K562 (cell line): ENCODE measurements around the gene KCNA10. TPM values are rescaled to one million over a fixed set of nuclear protein-coding genes. Genes with fewer than 3 reads are reported as not detected.

Experiments
- ATAC-seq: fragments of 200-7000 bp; cut with Tn5 transposase; 3 replicates; pipeline ENCODE4 v1.9.1; 2020; ENCODE audit warnings: moderate library complexity
- BruUV-seq: library from RNA; stranded (reverse); fragments of 400-500 nt; replicated peaks from 2 replicates; lab custom pipeline; 2021; lab: Mats Ljungman, UMichigan
- CTCF ChIA-PET: fragments of 300-600 bp; formaldehyde crosslinking; extraction: SDS; loops from one replicate; lab custom pipeline; 2021; ENCODE audit warnings: low intra/inter-chr PET ratio; lab: Yijun Ruan, JAX
- POLR2A ChIA-PET: fragments of 300-600, 350-650 bp; sonication (Branson Sonifier 250); formaldehyde crosslinking; extraction: SDS; loops from one replicate; lab custom pipeline; 2021; ENCODE audit warnings: antibody characterized with exemption, inconsistent platforms; lab: Yijun Ruan, JAX
- DNase-seq, 4 experiments: peaks; one replicate each; pipeline versions ENCODE4 v3.0.0 to v3.0.0-alpha.2; 2011 to 2018; ENCODE audit warnings: low spot score in 3 of 4, mixed read lengths in 3 of 4; ENCODE audit errors: extremely low read depth in 1 of 4
- FAIRE-seq: peaks from 2 replicates; lab custom pipeline; 2011; peaks lifted over from hg19 to GRCh38; lab: Jason Lieb, UNC
- H2AFZ ChIP-seq: 2 replicates; pipeline ENCODE4 v1.6.0; 2011; ENCODE audit warnings: low read depth, low read length, control low read depth, inconsistent platforms
- H3K27ac ChIP-seq: fragments of 200-600 bp; 3 replicates; pipeline ENCODE4 v1.8.0; 2011; ENCODE audit warnings: low read depth, mild to moderate bottlenecking, control low read depth, inconsistent platforms, low read length, moderate library complexity, mixed read lengths; ENCODE audit errors: extremely low read depth
- H3K27me3 ChIP-seq, 2 experiments: fragments of 300-600 bp in 1 of 2; 2 replicates in 1 of 2; 3 replicates in 1 of 2; pipeline versions ENCODE4 v1.6.0 to v1.8.0; 2011; ENCODE audit warnings: inconsistent platforms in 2 of 2, low read length in 2 of 2, mild to moderate bottlenecking in 1 of 2, mixed read lengths in 1 of 2, moderate library complexity in 1 of 2; ENCODE audit not compliant: control insufficient read depth in 2 of 2, insufficient read depth in 2 of 2
- H3K36me3 ChIP-seq: fragments of 300-600 bp; 3 replicates; pipeline ENCODE4 v1.8.0; 2011; ENCODE audit warnings: mild to moderate bottlenecking, low read length, inconsistent platforms; ENCODE audit not compliant: control insufficient read depth, insufficient read depth
- H3K4me1 ChIP-seq, 2 experiments: fragments of 200-600 bp in 1 of 2; replicated peaks in 1 of 2; 2 replicates in 1 of 2; 3 replicates in 1 of 2; pipeline versions ENCODE4 v1.5.1 to v1.8.0; 2011; ENCODE audit warnings: inconsistent platforms in 2 of 2, low read length in 2 of 2, mild to moderate bottlenecking in 1 of 2, mixed read lengths in 1 of 2, moderate library complexity in 1 of 2; ENCODE audit not compliant: control insufficient read depth in 2 of 2, insufficient read depth in 2 of 2
- H3K4me2 ChIP-seq: 2 replicates; pipeline ENCODE4 v1.6.1; 2011; ENCODE audit warnings: low read length, control low read depth, inconsistent platforms, mixed read lengths; ENCODE audit not compliant: insufficient read depth
- H3K4me3 ChIP-seq: fragments of 200-600 bp; sonication (generic), shearing (Covaris generic); 2 replicates; pipeline ENCODE4 v1.5.1; 2016; ENCODE audit warnings: control low read depth, inconsistent platforms
- H3K79me2 ChIP-seq: fragments of 200-600 bp; 3 replicates; pipeline ENCODE4 v1.8.0; 2011; ENCODE audit warnings: low read length, inconsistent platforms; ENCODE audit not compliant: control insufficient read depth, insufficient read depth
- H3K9ac ChIP-seq, 2 experiments: 2 replicates each; pipeline versions ENCODE4 v1.6.0 to v1.6.1; 2011; ENCODE audit warnings: low read depth in 2 of 2, low read length in 2 of 2, control low read depth in 1 of 2, inconsistent platforms in 1 of 2, mild to moderate bottlenecking in 1 of 2, mixed read lengths in 1 of 2; ENCODE audit not compliant: insufficient read depth in 1 of 2
- H3K9me1 ChIP-seq: one replicate; pipeline ENCODE4 v1.6.0; 2011; ENCODE audit warnings: inconsistent platforms, mild to moderate bottlenecking, low read length, moderate library complexity; ENCODE audit not compliant: control insufficient read depth, insufficient read depth
- H3K9me3 ChIP-seq: replicated peaks from 2 replicates; pipeline ENCODE4 v1.5.1; 2011; ENCODE audit warnings: low read depth, low read length, inconsistent platforms; ENCODE audit not compliant: control insufficient read depth, insufficient read depth
- H4K20me1 ChIP-seq: replicated peaks from 2 replicates; pipeline ENCODE4 v1.6.1; 2011; ENCODE audit warnings: low read length, inconsistent platforms, mixed read lengths; ENCODE audit not compliant: control insufficient read depth, insufficient read depth
- FIP1L1 ChIP-seq: fragments of 200-400 bp; formaldehyde crosslinking; IDR thresholded peaks from 2 replicates; pipeline ENCODE4 v1.6.1; 2018; ENCODE audit warnings: mild to moderate bottlenecking, low read depth, low read length; ENCODE audit not compliant: poor library complexity, severe bottlenecking
- MEIS2 ChIP-seq: fragments of 450-650 bp; IDR thresholded peaks from 2 replicates; pipeline ENCODE4 v1.6.1; 2014; ENCODE audit warnings: mild to moderate bottlenecking; ENCODE audit not compliant: partially characterized antibody
- PBX2 ChIP-seq, 2 experiments: IDR thresholded peaks in 1 of 2; conservative IDR thresholded peaks in 1 of 2; 2 replicates each; pipeline ENCODE4 v1.6.1; 2016; ENCODE audit warnings: low read depth in 2 of 2, mild to moderate bottlenecking in 1 of 2, missing compliant biosample characterization in 1 of 2, missing genetic modification characterization in 1 of 2, moderate library complexity in 1 of 2
- PKNOX1 ChIP-seq: fragments of 450-650 bp; IDR thresholded peaks from 2 replicates; pipeline ENCODE4 v1.6.1; 2016
- POLR2G ChIP-seq: fragments of 200-400 bp; formaldehyde crosslinking; IDR thresholded peaks from 2 replicates; pipeline ENCODE4 v1.6.1; 2017; ENCODE audit warnings: low read depth, mild to moderate bottlenecking, antibody characterized with exemption, low read length, moderate library complexity
- STAG1 ChIP-seq: sonication (generic); formaldehyde crosslinking; IDR thresholded peaks from 2 replicates; pipeline ENCODE4 v1.5.0; 2020; ENCODE audit warnings: missing genetic modification reagents, borderline replicate concordance
- ZBTB7A ChIP-seq: IDR thresholded peaks from 2 replicates; pipeline ENCODE4 v1.6.1; 2011; ENCODE audit warnings: low read depth, mild to moderate bottlenecking, low read length, moderate library complexity, borderline replicate concordance; ENCODE audit not compliant: control insufficient read depth
- whole genome bisulfite sequencing: fragments of 100-300 bp; shearing (Covaris generic); methylation state at CpG from one replicate; pipeline ENCODE4 v1.1.6; 2016; ENCODE audit warnings: low coverage, mixed read lengths; ENCODE audit not compliant: insufficient coverage; ENCODE audit errors: missing lambda C conversion rate; 5-methylcytosine and 5-hydroxymethylcytosine counted together
- in situ Hi-C: fragments of 300-500 bp; cut with MboI; formaldehyde crosslinking; loops from 4 replicates; pipeline ENCODE4 v1.15.0; 2018; ENCODE audit warnings: inconsistent platforms, mixed read lengths
- intact Hi-C: fragments of 100-400 bp; cut with micrococcal nuclease; formaldehyde crosslinking; loops from 2 replicates; pipeline ENCODE4 v1.14.2; 2022
- polyA plus RNA-seq, 8 experiments: library from polyadenylated mRNA; depleted of rRNA in 4 of 8; stranded (reverse) in 5 of 8; unstranded in 3 of 8; fragments of >200 nt; fragmentation: Nextera tagmentation in 2 of 8; fragmentation: Illumina TruSeq in 1 of 8; extraction: Ambion mirVana in 2 of 8; extraction: Trizol in 1 of 8; gene quantifications; 2 replicates each; pipeline versions ENCODE4 v1.2.1 to v1.2.3, GENCODE V29; 2011 to 2014; ENCODE audit warnings: inconsistent platforms in 1 of 8, missing spikeins in 1 of 8
- total RNA-seq, 7 experiments: library from RNA; depleted of rRNA in 6 of 7; stranded (reverse); fragments of >200 nt in 6 of 7; fragmentation: Illumina TruSeq in 2 of 7; extraction: Trizol in 2 of 7; gene quantifications; 2 replicates each; pipeline versions ENCODE4 v1.2.1 to v1.2.3, GENCODE V29; 2011 to 2021; ENCODE audit warnings: low replicate concordance in 1 of 7

The KCNA10 gene
- total and polyA plus RNA-seq, 9 of the 15 experiments (the other 6 are each of a cell fraction or from before 2014, with no cell fraction given): not detected

GRCh38 chr1:110495926-110496600 lies 22.9 kb downstream of the KCNA10 start (continued):
- TF ChIP-seq STAG1: peak; percentile 82; the same call in 1 of the 2 replicates
- TF ChIP-seq FIP1L1: no peak
- no peak for TF ChIP-seq POLR2G

GRCh38 chr1:110494522-110495406 lies 24.2 kb downstream of the KCNA10 start:
- in situ Hi-C loops: no loop called here
- no peaks in the 10 kb centered on the region for H3K9me3 ChIP-seq
- H3K79me2 ChIP-seq: no peaks in the 10 kb centered on the region
- TF ChIP-seq ZBTB7A (no peak), MEIS2 (peak; percentile 39), PBX2 (CRISPR knock-in tag; IDR thresholded peaks at IDR 0.05; ENCODE audit: low read depth) (no peak), PBX2 (tag; conservative IDR thresholded peaks at IDR 0.05; ENCODE audit: low read depth) (peak; percentile 76), PKNOX1 (peak; percentile 56; the same call in 1 of the 2 replicates)
- TF ChIP-seq, all 486 proteins: peak for 3
- no TSS peak for BruUV-seq
- Histone ChIP-seq H4K20me1 (peaks cover 10% of the 10 kb centered on the region; the same call in 1 of the 2 replicates), H3K9me1 (no peaks in the 10 kb centered on the region), H3K27ac (no peak overlapping the region), H3K4me3 (no peak overlapping the region), H3K27me3 (peaks cover 9 to 52% of the 10 kb centered on the region in 2 experiments; a peak in 3 of 5 replicates), H3K9ac (peak overlapping the region in 1 of 2 experiments; percentile 47; a peak in 1 of 4 replicates), H3K4me1 (peaks cover 0 to 7% of the 10 kb centered on the region in 2 experiments; a peak in 2 of 5 replicates), H3K36me3 (no peaks in the 10 kb centered on the region), H2AFZ (no peak overlapping the region), H3K4me2 (no peak overlapping the region)
- ChIA-PET POLR2A (interaction anchor here (0.6 to 1.3 kb wide), 5 partner anchors 10 to 542 kb away, joined by 3 to 8 read pairs (median 4); no protein-coding TSS in a partner anchor), CTCF (interaction anchor here (0.7 to 3.7 kb wide), 7 partner anchors 35 to 441 kb away, joined by 3 to 45 read pairs (median 5); no protein-coding TSS in a partner anchor)
- FAIRE-seq (no peak), DNase-seq (no peak), ATAC-seq (no peak)
- under 1% methylated on average over 21 of the region's 21 CpGs for WGBS
- intact Hi-C loops: loop anchor here (2.0 kb wide), 1 partner anchor 298 kb away; no protein-coding TSS in a partner anchor
